HG02938 (cell line): Measurements from ENCODE around the gene H1-8.
"Not testable (repeated sequence)": the region's sequence is repeated elsewhere in the genome, so short reads cannot be mapped to it uniquely, and the experiment has no call there.

ENCODE experiments used
- ATAC-seq: cut with Tn5 transposase; IDR thresholded peaks from one replicate; pipeline ENCODE4 v1.9.1; 2021; ENCODE audit warnings: mild to moderate bottlenecking, moderate library complexity; ENCODE audit not compliant: unreplicated experiment

H1-8 gene

DNA sequence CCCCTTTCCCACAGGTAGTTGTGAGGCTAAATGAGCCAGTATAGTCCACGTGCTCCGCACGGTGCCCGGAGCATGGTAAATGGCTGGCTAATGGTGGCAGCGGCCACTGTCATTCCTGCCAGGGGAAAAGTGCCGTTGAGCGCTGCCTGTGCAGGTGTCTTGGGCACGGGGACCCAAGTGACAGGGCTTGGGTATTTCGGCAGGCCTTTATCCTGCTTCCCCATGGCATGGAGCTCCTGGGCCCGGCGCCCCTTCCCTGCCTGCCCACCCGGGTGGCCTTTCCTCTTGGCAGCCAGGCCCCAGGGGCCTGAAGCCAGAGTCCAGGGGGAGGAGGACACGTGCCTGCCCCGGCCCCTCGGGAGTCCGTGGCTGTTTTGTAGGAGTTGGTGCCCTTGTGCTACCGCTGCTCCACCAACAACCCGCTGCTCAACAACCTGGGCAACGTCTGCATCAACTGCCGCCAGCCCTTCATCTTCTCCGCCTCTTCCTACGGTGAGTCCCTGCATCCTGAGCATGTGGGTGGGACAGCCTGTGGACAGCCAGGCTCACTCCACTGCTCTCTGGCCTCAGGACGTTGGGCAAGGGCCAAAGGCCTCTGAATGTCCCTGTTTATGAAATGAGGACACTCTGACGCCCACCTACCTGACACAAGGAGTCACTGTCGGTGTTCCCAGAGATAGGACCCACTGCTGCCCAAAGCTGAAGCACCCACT is 27.7 kb upstream of the H1-8 start:
- not testable (repeated sequence) for ATAC-seq

- not testable (repeated sequence) for ATAC-seq
These were observed 27.0 kb upstream of the H1-8 start for GRCh38 chr3:129515821-129516432.

DNA sequence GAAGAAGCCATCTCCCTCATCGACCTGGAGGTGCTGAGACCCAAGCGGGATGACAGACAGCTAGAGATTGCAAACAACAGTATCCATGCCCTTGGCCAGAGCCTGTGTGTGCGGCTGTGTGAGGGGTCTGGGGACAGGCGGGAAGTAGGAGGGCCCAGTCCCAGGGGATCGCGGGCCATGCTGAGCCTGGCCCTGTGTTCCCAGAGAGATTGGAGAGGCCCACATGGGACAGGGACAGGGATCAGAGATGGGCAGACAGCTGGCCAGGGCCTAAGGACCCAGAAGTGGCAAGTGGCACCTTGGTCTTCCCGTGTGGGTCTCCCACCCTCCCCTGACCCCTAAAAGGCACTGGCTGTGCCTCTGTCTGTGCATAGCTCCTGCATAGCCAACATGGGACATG is 25.5 kb upstream of the H1-8 start:
- ATAC-seq = no peak

DNA sequence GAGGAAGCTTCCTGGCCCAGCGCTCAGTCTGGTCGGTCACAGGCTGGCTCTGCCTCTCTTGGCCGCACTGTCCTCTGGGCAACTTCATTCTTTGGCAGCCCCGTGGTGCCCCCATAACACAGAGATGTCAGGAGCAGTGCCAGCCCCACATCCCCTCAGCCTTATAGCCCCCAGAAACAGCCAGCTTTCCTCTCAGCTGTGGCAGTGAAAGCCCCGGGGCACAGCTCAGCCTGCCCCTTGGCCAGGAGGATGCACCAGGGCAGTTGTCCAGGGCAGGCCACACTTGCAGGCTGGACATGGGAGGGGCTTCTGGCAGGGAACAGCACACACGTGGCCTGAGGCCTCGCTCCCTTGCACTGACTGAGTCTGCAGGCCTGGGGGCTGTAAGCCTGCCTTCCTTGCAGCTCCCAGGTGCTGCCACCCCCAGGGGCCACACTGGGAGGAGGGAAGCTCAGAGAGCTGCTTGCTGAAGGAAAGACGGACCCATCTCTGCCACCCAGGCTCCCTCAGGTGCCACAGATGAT is 24.9 kb upstream of the H1-8 start:
- no peak for ATAC-seq

GRCh38 chr3:129518581-129518980 is 24.4 kb upstream of the H1-8 start:
- ATAC-seq = no peak

DNA sequence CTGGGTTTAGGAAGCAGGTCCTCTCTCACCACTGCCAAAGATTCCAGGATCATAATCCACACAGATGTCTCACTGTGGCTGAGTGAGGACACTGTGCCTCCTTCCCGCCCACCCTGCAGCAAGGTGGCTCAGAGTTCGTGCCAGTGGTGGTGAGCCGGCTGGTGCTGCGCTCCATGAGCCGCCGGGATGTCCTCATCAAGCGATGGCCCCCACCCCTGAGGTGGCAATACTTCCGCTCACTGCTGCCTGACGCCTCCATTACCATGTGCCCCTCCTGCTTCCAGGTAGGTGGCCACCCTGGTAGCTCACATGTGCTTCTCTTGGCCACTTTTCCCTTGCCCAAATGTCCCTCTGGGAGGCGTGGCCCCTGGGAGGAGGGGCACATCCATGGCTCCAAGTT is 23.5 kb upstream of the H1-8 start:
- ATAC-seq = no peak

DNA sequence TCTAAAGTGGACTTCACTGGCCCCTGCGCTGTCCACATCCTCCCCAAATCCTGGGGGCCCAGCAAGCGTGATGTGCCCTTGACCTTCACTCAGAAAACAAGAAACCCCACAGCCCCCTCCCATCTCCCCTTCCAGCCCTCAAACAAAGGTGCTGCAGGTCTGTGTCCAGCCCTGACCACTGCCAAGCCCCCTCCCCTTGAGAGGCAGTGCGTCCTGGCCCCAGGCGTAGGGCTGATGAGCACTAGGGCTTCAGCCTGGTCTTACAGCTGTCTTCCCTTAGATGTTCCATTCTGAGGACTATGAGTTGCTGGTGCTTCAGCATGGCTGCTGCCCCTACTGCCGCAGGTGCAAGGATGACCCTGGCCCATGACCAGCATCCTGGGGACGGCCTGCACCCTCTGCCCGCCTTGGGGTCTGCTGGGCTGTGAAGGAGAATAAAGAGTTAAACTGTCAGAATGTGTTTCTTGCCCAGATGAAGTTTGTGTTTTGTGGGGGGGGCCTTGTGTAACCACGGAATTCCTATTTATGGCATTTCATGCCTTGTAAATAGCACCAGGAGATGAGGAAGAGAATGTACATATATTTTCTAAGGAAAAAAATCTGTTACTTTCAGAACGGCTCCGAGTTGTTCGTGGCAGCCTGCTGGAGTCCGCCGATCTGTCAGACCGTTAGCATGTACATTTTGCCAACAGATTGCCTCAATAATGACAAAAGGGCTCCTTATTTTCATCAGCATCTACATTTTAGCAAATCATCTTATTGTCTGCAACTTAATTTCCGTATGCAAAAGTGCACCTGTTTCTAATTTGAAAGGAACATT is 22.9 kb upstream of the H1-8 start:
- no peak for ATAC-seq

GRCh38 chr3:129520960-129521359 is 22.0 kb upstream of the H1-8 start:
- no peak for ATAC-seq

GRCh38 chr3:129521611-129522010 is 21.4 kb upstream of the H1-8 start:
- ATAC-seq = no peak

DNA sequence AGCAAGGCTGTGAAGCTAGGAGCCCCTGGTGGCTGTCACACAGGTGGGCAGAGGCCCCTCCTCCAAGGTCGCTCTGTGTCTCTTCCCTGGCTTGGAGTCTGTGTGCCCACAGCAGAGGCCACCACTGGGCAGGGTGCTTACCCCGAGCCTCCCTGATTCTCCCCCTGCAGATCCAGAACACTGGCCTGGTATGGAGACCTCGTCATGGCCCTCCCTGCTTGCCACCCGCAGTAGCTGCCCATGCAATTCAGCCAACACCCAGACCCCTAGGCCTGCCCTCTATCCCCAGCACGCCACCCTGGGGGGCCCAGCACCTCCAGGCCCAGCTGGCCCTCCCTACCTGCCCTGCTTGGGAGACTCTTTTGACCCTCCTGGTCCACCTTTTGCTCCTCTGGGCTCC is 20.0 kb upstream of the H1-8 start:
- no peak for ATAC-seq

- ATAC-seq = no peak
These were observed 18.9 kb upstream of the H1-8 start for GRCh38 chr3:129524081-129524480.

DNA sequence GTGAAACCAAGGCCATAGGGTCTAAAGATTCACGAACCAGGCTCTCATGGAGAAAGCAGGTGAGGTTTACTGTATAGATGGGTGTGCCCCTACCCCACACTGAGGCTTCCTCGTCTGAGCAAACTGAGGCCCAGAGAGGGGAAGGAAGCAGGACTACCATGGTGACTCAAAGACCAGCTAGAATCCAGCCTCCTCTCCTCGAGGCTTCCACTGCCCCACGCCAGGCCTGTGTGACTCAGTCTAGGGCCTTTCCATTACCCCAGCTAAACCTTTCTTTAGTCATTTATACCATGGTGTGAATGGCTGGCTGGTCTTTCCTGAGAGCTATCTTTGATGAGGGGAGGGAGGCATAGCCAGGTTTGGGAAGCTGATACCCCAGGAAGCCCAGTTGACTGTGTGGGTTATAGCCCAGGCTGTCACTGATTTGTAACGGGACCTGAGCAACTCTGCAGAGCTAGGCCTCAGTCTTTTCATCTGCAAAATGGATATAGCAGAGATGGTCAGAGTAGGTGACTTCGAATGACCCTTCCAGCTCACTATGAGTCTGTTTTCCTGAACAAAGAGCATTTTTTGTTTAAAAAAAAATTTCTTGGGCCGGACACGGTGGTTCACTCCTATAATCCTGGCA is 17.5 kb upstream of the H1-8 start:
- no peak for ATAC-seq

GRCh38 chr3:129526121-129526900 is 16.7 kb upstream of the H1-8 start:
- peak; percentile 90 for ATAC-seq

GRCh38 chr3:129527262-129527661 is 15.7 kb upstream of the H1-8 start:
- ATAC-seq = no peak

- ATAC-seq = no peak
These were observed 14.3 kb upstream of the H1-8 start, which contains the start of gene RHO for GRCh38 chr3:129528589-129529100. Gene RHO, plus strand, starts transcription at chr3:129528639. Its CDS starts 95 bp downstream, at chr3:129528734.

GRCh38 chr3:129529436-129530210 is 13.4 kb upstream of the H1-8 start:
- ATAC-seq = no peak

DNA sequence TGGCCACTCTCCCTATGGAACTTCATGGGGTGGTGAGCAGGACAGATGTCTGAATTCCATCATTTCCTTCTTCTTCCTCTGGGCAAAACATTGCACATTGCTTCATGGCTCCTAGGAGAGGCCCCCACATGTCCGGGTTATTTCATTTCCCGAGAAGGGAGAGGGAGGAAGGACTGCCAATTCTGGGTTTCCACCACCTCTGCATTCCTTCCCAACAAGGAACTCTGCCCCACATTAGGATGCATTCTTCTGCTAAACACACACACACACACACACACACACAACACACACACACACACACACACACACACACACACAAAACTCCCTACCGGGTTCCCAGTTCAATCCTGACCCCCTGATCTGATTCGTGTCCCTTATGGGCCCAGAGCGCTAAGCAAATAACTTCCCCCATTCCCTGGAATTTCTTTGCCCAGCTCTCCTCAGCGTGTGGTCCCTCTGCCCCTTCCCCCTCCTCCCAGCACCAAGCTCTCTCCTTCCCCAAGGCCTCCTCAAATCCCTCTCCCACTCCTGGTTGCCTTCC is 12.7 kb upstream of the H1-8 start:
- no peak for ATAC-seq

DNA sequence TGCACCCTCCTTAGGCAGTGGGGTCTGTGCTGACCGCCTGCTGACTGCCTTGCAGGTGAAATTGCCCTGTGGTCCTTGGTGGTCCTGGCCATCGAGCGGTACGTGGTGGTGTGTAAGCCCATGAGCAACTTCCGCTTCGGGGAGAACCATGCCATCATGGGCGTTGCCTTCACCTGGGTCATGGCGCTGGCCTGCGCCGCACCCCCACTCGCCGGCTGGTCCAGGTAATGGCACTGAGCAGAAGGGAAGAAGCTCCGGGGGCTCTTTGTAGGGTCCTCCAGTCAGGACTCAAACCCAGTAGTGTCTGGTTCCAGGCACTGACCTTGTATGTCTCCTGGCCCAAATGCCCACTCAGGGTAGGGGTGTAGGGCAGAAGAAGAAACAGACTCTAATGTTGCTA is 12.2 kb upstream of the H1-8 start:
- no peak for ATAC-seq

DNA sequence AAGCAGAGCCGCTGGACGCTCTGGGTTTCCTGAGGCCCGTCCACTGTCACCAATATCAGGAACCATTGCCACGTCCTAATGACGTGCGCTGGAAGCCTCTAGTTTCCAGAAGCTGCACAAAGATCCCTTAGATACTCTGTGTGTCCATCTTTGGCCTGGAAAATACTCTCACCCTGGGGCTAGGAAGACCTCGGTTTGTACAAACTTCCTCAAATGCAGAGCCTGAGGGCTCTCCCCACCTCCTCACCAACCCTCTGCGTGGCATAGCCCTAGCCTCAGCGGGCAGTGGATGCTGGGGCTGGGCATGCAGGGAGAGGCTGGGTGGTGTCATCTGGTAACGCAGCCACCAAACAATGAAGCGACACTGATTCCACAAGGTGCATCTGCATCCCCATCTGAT is 11.3 kb upstream of the H1-8 start:
- no peak for ATAC-seq
